Esophagus squamous epithelium (tissue), 5 donors: ENCODE data around the gene KANK2. TPM values are rescaled to one million over a fixed set of nuclear protein-coding genes. Genes with fewer than 3 reads are reported as not detected.

Experiments
- DNase-seq: peaks from one replicate; lab custom pipeline; 2025; lab: John Stamatoyannopoulos, UW
- H3K27ac ChIP-seq, 4 donors: fragments of 200-600 bp; sonication (generic); one replicate each; pipeline ENCODE4 v1.5.1; 2016 to 2019; ENCODE audit warnings: mild to moderate bottlenecking in 1 of 4
- H3K27me3 ChIP-seq, 4 donors: fragments of 200-600 bp; sonication (generic); 1 replicate in 3 of 4; 2 replicates in 1 of 4; pipeline versions ENCODE4 v1.5.1 to v1.6.0; 2017 to 2021; ENCODE audit warnings: antibody characterized with exemption in 1 of 4
- H3K36me3 ChIP-seq, 3 donors: fragments of 200-600 bp; sonication (generic); one replicate each; pipeline ENCODE4 v1.5.1; 2016 to 2019
- H3K4me1 ChIP-seq, 3 donors: fragments of 200-600 bp; sonication (generic); one replicate each; pipeline ENCODE4 v1.5.1; 2017 to 2019
- H3K4me3 ChIP-seq, 4 donors: fragments of 200-600 bp; sonication (generic); 1 replicate in 3 of 4; 2 replicates in 1 of 4; pipeline ENCODE4 v1.5.1; 2016 to 2019; ENCODE audit warnings: mild to moderate bottlenecking in 2 of 4, moderate library complexity in 1 of 4
- H3K9me3 ChIP-seq, 3 donors: fragments of 200-600 bp; sonication (generic); one replicate each; pipeline ENCODE4 v1.5.1; 2016 to 2019
- CTCF ChIP-seq, 6 experiments: fragments of 450-650 bp in 4 of 6; fragments of 200-600 bp in 2 of 6; sonication (generic) in 2 of 6; IDR thresholded peaks; one replicate each; pipeline ENCODE4 v1.5.1; 2016 to 2019; ENCODE audit warnings: antibody characterized with exemption in 6 of 6, mild to moderate bottlenecking in 4 of 6, moderate library complexity in 4 of 6
- POLR2A ChIP-seq, 4 donors: fragments of 450-650 bp; IDR thresholded peaks; one replicate each; pipeline ENCODE4 v1.6.1; 2017; ENCODE audit warnings: antibody characterized with exemption in 4 of 4, mild to moderate bottlenecking in 4 of 4, moderate library complexity in 3 of 4
- WGBS, 2 donors: methylation state at CpG; one replicate each; pipeline ENCODE4 v1.1.5; 2018; 5-methylcytosine and 5-hydroxymethylcytosine counted together
- intact Hi-C: fragments of 100-400 bp; cut with DNase I; formaldehyde crosslinking; loops from one replicate; pipeline ENCODE4 v1.15.0; 2022
- total RNA-seq, 4 donors: library from RNA; depleted of rRNA; stranded (reverse); fragments of >200 nt; gene quantifications; one replicate each; pipeline ENCODE4 v1.1.0, GENCODE V29; 2016
- donor health status: DM: yes; HTN: yes; CAD: no.

The KANK2 gene
- total RNA-seq, 4 donors from 2014 or later = 29.3 to 287 (median 57.1) TPM

- WGBS, 2 donors = 86 to 90% methylated on average over 5 to 6 of the region's 6 CpGs
- H3K36me3 ChIP-seq = peaks cover 0 to 97% (median 11%) of the 10 kb centered on the region in 3 donors
- TF ChIP-seq POLR2A (IDR thresholded peaks at IDR 0.05) (no peak), CTCF (IDR thresholded peaks at IDR 0.05) (no peak)
Measured at GRCh38 chr19:11238781-11239376, 41.5 kb upstream of the KANK2 start.

GRCh38 chr19:11238041-11238440 is 40.7 kb upstream of the KANK2 start:
- WGBS, 2 donors = 86 to 91% methylated on average over 5 to 7 of the region's 11 CpGs
- intact Hi-C loops = no loop called here
- Histone ChIP-seq H3K4me1 (no peaks in the 10 kb centered on the region), H3K4me3 (no peak overlapping the region), H3K27ac (no peak overlapping the region), H3K9me3 (peaks cover 0 to 7% (median 4%) of the 10 kb centered on the region in 3 donors), H3K36me3 (peaks cover 0 to 99% (median 11%) of the 10 kb centered on the region in 3 donors), H3K27me3 (no peaks in the 10 kb centered on the region)
- TF ChIP-seq POLR2A (IDR thresholded peaks at IDR 0.05) (no peak), CTCF (IDR thresholded peaks at IDR 0.05) (no peak)
- DNase-seq = no peak

More at GRCh38 chr19:11238781-11239376, 41.5 kb upstream of the KANK2 start:
- Histone ChIP-seq H3K4me3 (no peak overlapping the region), H3K27me3 (no peaks in the 10 kb centered on the region), H3K4me1 (peaks cover 5 to 6% (median 5%) of the 10 kb centered on the region in 3 donors), H3K27ac (no peak overlapping the region), H3K9me3 (peaks cover 0 to 7% (median 4%) of the 10 kb centered on the region in 3 donors)
- no peak for DNase-seq
- intact Hi-C loops = no loop called here

GRCh38 chr19:11237321-11237720 is 40.0 kb upstream of the KANK2 start:
- Histone ChIP-seq H3K27ac (no peak overlapping the region), H3K4me3 (no peak overlapping the region), H3K27me3 (no peaks in the 10 kb centered on the region), H3K36me3 (peaks cover 1 to 99% (median 11%) of the 10 kb centered on the region in 3 donors), H3K4me1 (no peaks in the 10 kb centered on the region), H3K9me3 (peaks cover 0 to 7% (median 4%) of the 10 kb centered on the region in 3 donors)
- DNase-seq = no peak
- TF ChIP-seq POLR2A (IDR thresholded peaks at IDR 0.05) = no peak
- no peak for TF ChIP-seq CTCF (IDR thresholded peaks at IDR 0.05)
- WGBS, 2 donors = 76 to 86% methylated on average over 9 to 10 of the region's 15 CpGs
- intact Hi-C loops = no loop called here

GRCh38 chr19:11236324-11237301 is 39.3 kb upstream of the KANK2 start:
- intact Hi-C loops = no loop called here
- H3K27ac ChIP-seq = no peak overlapping the region
- no peaks in the 10 kb centered on the region for H3K4me1 ChIP-seq
- DNase-seq = no peak
- H3K36me3 ChIP-seq = peaks cover 4 to 99% (median 9%) of the 10 kb centered on the region in 3 donors
- no peaks in the 10 kb centered on the region for H3K27me3 ChIP-seq
- no peak for TF ChIP-seq POLR2A (IDR thresholded peaks at IDR 0.05)
- no peak for TF ChIP-seq CTCF (IDR thresholded peaks at IDR 0.05)
- no peak overlapping the region for H3K4me3 ChIP-seq
- peaks cover 0 to 7% (median 4%) of the 10 kb centered on the region in 3 donors for H3K9me3 ChIP-seq
- 89% methylated on average over 8 to 12 of the region's 31 CpGs for WGBS, 2 donors
